GM12878 (cell line): Measurements from ENCODE around the gene TRMT44. TPM values are rescaled to one million over a fixed set of nuclear protein-coding genes. Genes with fewer than 3 reads are reported as not detected.
"Not testable (repeated sequence)": the region's sequence is repeated elsewhere in the genome, so short reads cannot be mapped to it uniquely, and the experiment has no call there.

Source experiments
- ATAC-seq: fragments of 200-7000 bp; cut with Tn5 transposase; 3 replicates; pipeline ENCODE4 v1.9.1; 2020; ENCODE audit warnings: mild to moderate bottlenecking, moderate library complexity
- BruUV-seq: library from RNA; stranded (reverse); fragments of 400-500 nt; replicated peaks from 2 replicates; lab custom pipeline; 2021; lab: Mats Ljungman, UMichigan
- CTCF ChIA-PET: fragments of 300-600 bp; sonication (Branson Sonifier 250); formaldehyde crosslinking; extraction: SDS; loops from one replicate; lab custom pipeline; 2021; ENCODE audit warnings: inconsistent platforms; lab: Yijun Ruan, JAX
- POLR2A ChIA-PET: fragments of 350-600 bp; formaldehyde crosslinking; extraction: SDS; loops from one replicate; lab custom pipeline; 2021; ENCODE audit warnings: inconsistent platforms; lab: Charles Lee
- RAD21 ChIA-PET: fragments of 300-600 bp; sonication (Branson Sonifier 250); formaldehyde crosslinking; loops from one replicate; lab custom pipeline; 2023; ENCODE audit warnings: antibody characterized with exemption; ENCODE audit not compliant: unreplicated experiment; lab: Charles Lee
- SMC1A ChIA-PET: fragments of 300-600 bp; sonication (Branson Sonifier 250); formaldehyde crosslinking; loops from one replicate; lab custom pipeline; 2023; ENCODE audit not compliant: unreplicated experiment, uncharacterized antibody; lab: Charles Lee
- DNase-seq: peaks from one replicate; pipeline ENCODE4 v3.0.0-alpha.2; 2011; ENCODE audit warnings: low read depth, low spot score
- FAIRE-seq: peaks from 3 replicates; lab custom pipeline; 2011; peaks lifted over from hg19 to GRCh38; lab: Jason Lieb, UNC
- H2AFZ ChIP-seq: 2 replicates; pipeline ENCODE4 v1.6.0; 2011; ENCODE audit warnings: low read depth, low read length, control low read depth; ENCODE audit not compliant: control insufficient read depth
- H3K27ac ChIP-seq: 2 replicates; pipeline ENCODE4 v1.5.1; 2011; ENCODE audit warnings: control low read depth; ENCODE audit not compliant: control insufficient read depth, insufficient read depth
- H3K27me3 ChIP-seq, 2 experiments: replicated peaks in 1 of 2; 2 replicates each; pipeline versions ENCODE4 v1.6.0 to v1.6.1; 2011; ENCODE audit warnings: low read length in 1 of 2; ENCODE audit not compliant: control insufficient read depth in 2 of 2, insufficient read depth in 2 of 2
- H3K36me3 ChIP-seq, 2 experiments: 2 replicates each; pipeline ENCODE4 v1.5.1; 2011; ENCODE audit warnings: low read length in 1 of 2; ENCODE audit not compliant: control insufficient read depth in 2 of 2, insufficient read depth in 2 of 2
- H3K4me1 ChIP-seq: 2 replicates; pipeline ENCODE4 v1.6.1; 2011; ENCODE audit warnings: mild to moderate bottlenecking, low read length, moderate library complexity, mixed read lengths; ENCODE audit not compliant: control insufficient read depth, insufficient read depth
- H3K4me2 ChIP-seq: 2 replicates; pipeline ENCODE4 v1.6.0; 2011; ENCODE audit warnings: control low read depth; ENCODE audit not compliant: control insufficient read depth, insufficient read depth
- H3K4me3 ChIP-seq: fragments of 200-600 bp; sonication (generic); 2 replicates; pipeline ENCODE4 v1.5.1; 2016
- H3K79me2 ChIP-seq: 2 replicates; pipeline ENCODE4 v1.6.0; 2011; ENCODE audit warnings: low read length; ENCODE audit not compliant: control insufficient read depth, insufficient read depth
- H3K9ac ChIP-seq: 2 replicates; pipeline ENCODE4 v1.8.0; 2011; ENCODE audit warnings: low read length, control low read depth, mixed read lengths; ENCODE audit not compliant: control insufficient read depth, insufficient read depth
- H3K9me3 ChIP-seq: replicated peaks from 3 replicates; pipeline ENCODE4 v1.5.1; 2011; ENCODE audit warnings: mild to moderate bottlenecking, low read length; ENCODE audit not compliant: control insufficient read depth, insufficient read depth
- H4K20me1 ChIP-seq: 2 replicates; pipeline ENCODE4 v1.6.0; 2011; ENCODE audit not compliant: control insufficient read depth, insufficient read depth
- ASH2L ChIP-seq: fragments of 300-600, 200-600 bp; sonication (generic); IDR thresholded peaks from 2 replicates; pipeline ENCODE4 v1.6.1; 2017; ENCODE audit warnings: low read depth, mild to moderate bottlenecking, borderline replicate concordance
- CBFB ChIP-seq: IDR thresholded peaks from 2 replicates; pipeline ENCODE4 v1.6.1; 2016; ENCODE audit warnings: antibody characterized with exemption, low read depth
- CREM ChIP-seq: IDR thresholded peaks from 2 replicates; pipeline ENCODE4 v1.6.1; 2014; ENCODE audit warnings: antibody characterized with exemption, low read depth
- FOXM1 ChIP-seq: IDR thresholded peaks from 2 replicates; pipeline ENCODE4 v1.6.1; 2012; ENCODE audit warnings: low read depth, mild to moderate bottlenecking, inconsistent platforms, low read length, moderate library complexity
- NR2C2 ChIP-seq: IDR thresholded peaks from 2 replicates; pipeline ENCODE4 v1.6.1; 2011; ENCODE audit warnings: borderline replicate concordance, low read depth; ENCODE audit not compliant: control insufficient read depth, insufficient read length
- NRF1 ChIP-seq: conservative IDR thresholded peaks from 2 replicates; pipeline ENCODE4 v1.6.1; 2011; ENCODE audit warnings: mild to moderate bottlenecking, low read depth, low read length, improper control_type of control experiment
- RUNX3 ChIP-seq: IDR thresholded peaks from 2 replicates; pipeline ENCODE4 v1.6.1; 2012; ENCODE audit warnings: low read length, inconsistent platforms
- SIN3A ChIP-seq: IDR thresholded peaks from 2 replicates; pipeline ENCODE4 v1.6.1; 2012; ENCODE audit warnings: low read depth, low read length, improper control_type of control experiment
- SMAD5 ChIP-seq: IDR thresholded peaks from 2 replicates; pipeline ENCODE4 v1.6.1; 2016; ENCODE audit warnings: antibody characterized with exemption, low read depth
- SMC3 ChIP-seq: IDR thresholded peaks from 2 replicates; pipeline ENCODE4 v1.6.1; 2011; ENCODE audit warnings: low read length, improper control_type of control experiment, borderline replicate concordance
- TCF12 ChIP-seq: IDR thresholded peaks from 2 replicates; pipeline ENCODE4 v1.6.1; 2011; ENCODE audit warnings: low read depth, mild to moderate bottlenecking, low read length
- ZBTB33 ChIP-seq: fragments of 450-650 bp; IDR thresholded peaks from 2 replicates; pipeline ENCODE4 v1.6.1; 2017; ENCODE audit warnings: mild to moderate bottlenecking
- WGBS: methylation state at CpG from one replicate; pipeline ENCODE4 v1.1.6; 2016; ENCODE audit warnings: low lambda C conversion rate; ENCODE audit not compliant: insufficient replicate concordance, insufficient coverage; ENCODE audit errors: missing lambda C conversion rate; 5-methylcytosine and 5-hydroxymethylcytosine counted together
- in situ Hi-C: fragments of 300-500 bp; cut with MboI; formaldehyde crosslinking; loops from 9 replicates; pipeline ENCODE4 v1.14.3; 2018; ENCODE audit warnings: mixed read lengths
- intact Hi-C: fragments of 100-400 bp; cut with micrococcal nuclease; formaldehyde crosslinking; loops from one replicate; pipeline ENCODE4 v1.14.2; 2022; ENCODE audit not compliant: unreplicated experiment
- polyA plus RNA-seq, 11 experiments: library from polyadenylated mRNA; depleted of rRNA in 4 of 11; unstranded in 6 of 11; stranded (reverse) in 5 of 11; fragments of >200 nt; fragmentation: Nextera tagmentation in 4 of 11; fragmentation: Illumina TruSeq in 1 of 11; extraction: Ambion mirVana in 4 of 11; extraction: Trizol in 1 of 11; gene quantifications; 1 replicate in 1 of 11; 2 replicates in 10 of 11; pipeline versions ENCODE4 v1.2.1 to v1.2.3, GENCODE V29; 2011 to 2016; ENCODE audit warnings: inconsistent platforms in 2 of 11, missing spikeins in 2 of 11, low read depth in 1 of 11
- total RNA-seq, 4 experiments: library from RNA; depleted of rRNA in 3 of 4; stranded (reverse); fragments of >200 nt in 3 of 4; fragmentation: Illumina TruSeq in 1 of 4; extraction: Trizol in 1 of 4; gene quantifications; 2 replicates each; pipeline versions ENCODE4 v1.2.1 to v1.2.3, GENCODE V29; 2013 to 2021

TRMT44 gene
- total and polyA plus RNA-seq, 10 of the 15 experiments (the other 5 are each of a cell fraction or from before 2014, with no cell fraction given), result 1.3 to 18.5 (median 10.1) TPM

- no peak for TF ChIP-seq ZBTB33
- no peak for TF ChIP-seq SMAD5
- TF ChIP-seq FOXM1, result no peak
- TF ChIP-seq SMC3, result no peak
- TF ChIP-seq TCF12, result no peak
- TF ChIP-seq NRF1, result no peak
- no peak for TF ChIP-seq CBFB
- no peak for TF ChIP-seq ASH2L
- TF ChIP-seq RUNX3, result no peak
- TF ChIP-seq SIN3A, result no peak
- TF ChIP-seq CREM, result no peak
- no peak for TF ChIP-seq NR2C2
These were observed 39.6 kb downstream of the TRMT44 start (continued) for GRCh38 chr4:8480221-8480620.

- SMC1A ChIA-PET, result not testable (repeated sequence)
These were observed 46.1 kb downstream of the TRMT44 start for GRCh38 chr4:8486643-8487042.

More at GRCh38 chr4:8486643-8487042, 46.1 kb downstream of the TRMT44 start:
- intact Hi-C loops, FAIRE-seq, H2AFZ ChIP-seq, H3K27me3 ChIP-seq, H3K9ac ChIP-seq, H4K20me1 ChIP-seq, ATAC-seq, in situ Hi-C loops, H3K4me3 ChIP-seq, H3K79me2 ChIP-seq, BruUV-seq, RAD21 ChIA-PET, H3K27ac ChIP-seq, H3K36me3 ChIP-seq, CTCF ChIA-PET, H3K9me3 ChIP-seq, H3K4me2 ChIP-seq, DNase-seq, H3K4me1 ChIP-seq, POLR2A ChIA-PET: not testable (repeated sequence)
- 51% methylated on average over 9 of the region's 9 CpGs for WGBS
